ENCODE results near the gene RHBDD2. TPM values are rescaled to one million over a fixed set of nuclear protein-coding genes. Genes with fewer than 3 reads are reported as not detected.

The RHBDD2 gene
- total and polyA plus RNA-seq, 9 of the 15 experiments (the other 6 are each of a cell fraction or from before 2014, with no cell fraction given), result 3.3 to 36.7 (median 17.9) TPM

DNA sequence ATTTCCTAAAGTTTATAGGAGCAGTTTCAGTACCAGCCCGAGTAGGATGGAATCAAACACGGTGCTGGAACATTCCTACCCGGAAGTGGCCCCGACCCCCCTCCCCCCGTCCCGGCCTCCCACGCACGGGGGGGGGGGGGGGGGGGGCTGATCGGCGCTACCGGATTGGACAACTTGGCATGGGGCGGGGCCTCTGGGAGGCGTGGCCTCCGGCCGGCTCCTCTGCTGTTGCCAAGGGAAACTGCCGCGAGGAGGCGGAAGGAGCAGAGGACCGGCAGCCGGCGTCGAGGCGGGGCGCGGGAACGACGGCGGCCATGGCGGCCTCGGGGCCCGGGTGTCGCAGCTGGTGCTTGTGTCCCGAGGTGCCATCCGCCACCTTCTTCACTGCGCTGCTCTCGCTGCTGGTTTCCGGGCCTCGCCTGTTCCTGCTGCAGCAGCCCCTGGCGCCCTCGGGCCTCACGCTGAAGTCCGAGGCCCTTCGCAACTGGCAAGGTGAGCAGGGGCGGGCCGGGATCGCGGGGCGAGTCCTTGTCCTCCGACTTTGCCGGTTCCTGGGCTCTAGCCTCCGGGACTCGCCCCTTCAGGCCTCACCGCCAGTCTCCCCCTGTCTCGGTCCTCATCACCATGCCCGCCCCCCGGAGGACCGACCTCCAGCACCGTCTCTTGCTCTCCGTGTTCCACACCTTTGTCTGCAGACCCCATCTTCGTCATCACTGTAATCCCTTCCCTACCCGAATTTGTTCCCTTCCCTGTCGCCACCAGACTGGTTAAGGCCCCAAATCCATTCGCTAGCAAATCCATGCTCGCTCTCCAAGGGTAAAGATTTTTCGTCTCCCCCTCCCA, at the start of gene RHBDD2 (continued):
- TF ChIP-seq, protein P1, sequence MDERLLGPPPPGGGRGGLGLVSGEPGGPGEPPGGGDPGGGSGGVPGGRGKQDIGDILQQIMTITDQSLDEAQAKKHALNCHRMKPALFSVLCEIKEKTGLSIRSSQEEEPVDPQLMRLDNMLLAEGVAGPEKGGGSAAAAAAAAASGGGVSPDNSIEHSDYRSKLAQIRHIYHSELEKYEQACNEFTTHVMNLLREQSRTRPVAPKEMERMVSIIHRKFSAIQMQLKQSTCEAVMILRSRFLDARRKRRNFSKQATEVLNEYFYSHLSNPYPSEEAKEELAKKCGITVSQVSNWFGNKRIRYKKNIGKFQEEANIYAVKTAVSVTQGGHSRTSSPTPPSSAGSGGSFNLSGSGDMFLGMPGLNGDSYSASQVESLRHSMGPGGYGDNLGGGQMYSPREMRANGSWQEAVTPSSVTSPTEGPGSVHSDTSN (CRISPR knock-in tag; IDR thresholded peaks at IDR 0.05; ENCODE audit: low read depth), result no peak
- TF ChIP-seq, protein P1 (tag; conservative IDR thresholded peaks at IDR 0.05; ENCODE audit: low read depth), result no peak
- TF ChIP-seq CBX3 (IDR thresholded peaks at IDR 0.05; ENCODE audit: borderline replicate concordance in 1 of 2, low read length in 2 of 2) (no peak; a peak in 1 of 3 replicates), MNT (conservative IDR thresholded peaks at IDR 0.05) (peak; percentile 65 to 82), TRIM25 (IDR thresholded peaks at IDR 0.05; ENCODE audit: borderline replicate concordance) (no peak), MEF2D (tag; conservative IDR thresholded peaks at IDR 0.05; ENCODE audit: low read depth) (no peak), ZNF696 (CRISPR knock-in tag; conservative IDR thresholded peaks at IDR 0.05) (no peak)
- TF ChIP-seq, protein P2, sequence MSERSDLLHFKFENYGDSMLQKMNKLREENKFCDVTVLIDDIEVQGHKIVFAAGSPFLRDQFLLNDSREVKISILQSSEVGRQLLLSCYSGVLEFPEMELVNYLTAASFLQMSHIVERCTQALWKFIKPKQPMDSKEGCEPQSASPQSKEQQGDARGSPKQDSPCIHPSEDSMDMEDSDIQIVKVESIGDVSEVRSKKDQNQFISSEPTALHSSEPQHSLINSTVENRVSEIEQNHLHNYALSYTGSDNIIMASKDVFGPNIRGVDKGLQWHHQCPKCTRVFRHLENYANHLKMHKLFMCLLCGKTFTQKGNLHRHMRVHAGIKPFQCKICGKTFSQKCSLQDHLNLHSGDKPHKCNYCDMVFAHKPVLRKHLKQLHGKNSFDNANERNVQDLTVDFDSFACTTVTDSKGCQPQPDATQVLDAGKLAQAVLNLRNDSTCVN (CRISPR knock-in tag; IDR thresholded peaks at IDR 0.05), result no peak; the same call in 1 of the 2 replicates
- TF ChIP-seq, protein P3, sequence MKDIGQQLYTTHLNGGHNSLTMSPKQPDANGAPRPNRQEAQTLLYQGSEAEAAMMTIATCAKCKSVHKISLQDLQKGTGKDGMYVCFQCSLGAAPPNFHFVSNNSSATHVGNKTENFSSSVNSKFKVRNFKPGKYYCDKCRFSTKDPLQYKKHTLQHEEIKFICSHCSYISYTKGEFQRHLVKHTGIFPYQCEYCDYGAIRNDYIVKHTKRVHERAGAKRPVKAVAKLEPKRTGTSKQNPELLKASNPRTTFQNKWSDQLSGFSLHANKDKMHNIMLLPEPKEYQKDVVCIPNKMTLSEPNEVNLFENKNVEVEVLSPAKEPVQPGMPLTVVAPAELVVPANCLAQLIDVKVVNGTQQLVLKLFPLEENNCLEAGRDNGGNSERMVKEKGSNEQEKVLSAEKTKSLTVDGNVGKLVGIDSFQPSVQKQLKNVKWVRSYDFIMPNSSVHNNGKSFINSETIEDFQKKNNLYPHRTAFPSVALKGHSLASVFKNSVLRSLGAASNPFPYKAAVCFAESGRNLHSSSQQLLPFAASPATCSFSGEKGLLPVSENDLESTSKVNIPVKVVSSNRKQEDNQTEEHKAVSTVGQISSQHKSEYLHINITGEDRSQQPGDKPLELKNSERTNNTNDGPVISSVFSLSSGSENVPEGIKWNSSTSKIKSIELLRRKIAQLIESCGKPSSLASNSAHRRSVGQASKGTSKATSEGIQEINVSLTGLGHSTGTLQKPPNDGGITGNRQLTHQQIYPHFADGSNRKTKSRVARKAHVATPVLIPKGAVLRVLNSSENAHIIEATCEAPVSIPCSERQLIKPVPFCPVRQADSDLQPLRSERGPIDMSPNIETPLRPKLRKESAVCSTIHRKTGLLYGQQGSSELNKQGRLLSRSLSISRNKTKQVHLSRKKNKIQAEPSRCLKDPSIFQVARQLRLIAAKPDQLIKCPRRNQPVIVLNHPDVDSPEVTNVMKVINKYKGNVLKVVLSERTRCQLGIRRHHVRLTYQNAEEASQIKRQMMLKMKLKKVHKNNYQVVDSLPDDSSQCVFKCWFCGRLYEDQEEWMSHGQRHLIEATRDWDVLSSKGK (CRISPR knock-in tag; IDR thresholded peaks at IDR 0.05), result no peak

Data from K562 (cell line).